ENCODE data around the gene MESD. TPM values are rescaled to one million over a fixed set of nuclear protein-coding genes. Genes with fewer than 3 reads are reported as not detected.

Gene MESD
- total and polyA plus RNA-seq, 9 of the 15 experiments (the other 6 are each of a cell fraction or from before 2014, with no cell fraction given): 11.3 to 39.7 (median 22.8) TPM

- TF ChIP-seq JUN (IDR thresholded peaks at IDR 0.05; ENCODE audit: borderline replicate concordance, low read depth, low read length) (no peak), JUN (CRISPR knock-in tag; IDR thresholded peaks at IDR 0.05; ENCODE audit: borderline replicate concordance) (no peak), ELF1 (tag; IDR thresholded peaks at IDR 0.05) (no peak), PRMT5 (CRISPR knock-in tag; IDR thresholded peaks at IDR 0.05) (no peak), CSDE1 (IDR thresholded peaks at IDR 0.05) (no peak), PHF21A (IDR thresholded peaks at IDR 0.05; ENCODE audit: borderline replicate concordance, low read depth) (no peak), ZNF512 (tag; IDR thresholded peaks at IDR 0.05) (no peak), SREBF1 (IDR thresholded peaks at IDR 0.05; ENCODE audit: borderline replicate concordance, low read depth, low read length) (no peak), CREB1 (IDR thresholded peaks at IDR 0.05) (0 out of 2 replicates have a peak, but pooled peaks have one; percentile 26), CREB1 (CRISPR knock-in tag; IDR thresholded peaks at IDR 0.05) (no peak), MEF2D (tag; conservative IDR thresholded peaks at IDR 0.05; ENCODE audit: low read depth) (no peak), ZNF507 (tag; conservative IDR thresholded peaks at IDR 0.05) (no peak), CBX2 (IDR thresholded peaks at IDR 0.05; ENCODE audit: insufficient read depth, low read length, poor library complexity, severe bottlenecking) (no peak), CGGBP1 (CRISPR knock-in tag; IDR thresholded peaks at IDR 0.05) (no peak), POLR3A (IDR thresholded peaks at IDR 0.05; ENCODE audit: borderline replicate concordance, extremely low read depth, insufficient read depth, insufficient read length) (no peak), HMGXB4 (CRISPR knock-in tag; IDR thresholded peaks at IDR 0.05) (no peak), SIX5 (IDR thresholded peaks at IDR 0.05; ENCODE audit: borderline replicate concordance in 1 of 2, insufficient read depth in 1 of 2, low read depth in 1 of 2, low read length in 2 of 2) (no peak), NEUROD1 (IDR thresholded peaks at IDR 0.05; ENCODE audit: borderline replicate concordance, low read depth, low read length, partially characterized antibody) (peak; percentile 44)
- TF ChIP-seq, protein P1, sequence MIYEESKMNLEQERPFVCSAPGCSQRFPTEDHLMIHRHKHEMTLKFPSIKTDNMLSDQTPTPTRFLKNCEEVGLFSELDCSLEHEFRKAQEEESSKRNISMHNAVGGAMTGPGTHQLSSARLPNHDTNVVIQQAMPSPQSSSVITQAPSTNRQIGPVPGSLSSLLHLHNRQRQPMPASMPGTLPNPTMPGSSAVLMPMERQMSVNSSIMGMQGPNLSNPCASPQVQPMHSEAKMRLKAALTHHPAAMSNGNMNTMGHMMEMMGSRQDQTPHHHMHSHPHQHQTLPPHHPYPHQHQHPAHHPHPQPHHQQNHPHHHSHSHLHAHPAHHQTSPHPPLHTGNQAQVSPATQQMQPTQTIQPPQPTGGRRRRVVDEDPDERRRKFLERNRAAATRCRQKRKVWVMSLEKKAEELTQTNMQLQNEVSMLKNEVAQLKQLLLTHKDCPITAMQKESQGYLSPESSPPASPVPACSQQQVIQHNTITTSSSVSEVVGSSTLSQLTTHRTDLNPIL (CRISPR knock-in tag; IDR thresholded peaks at IDR 0.05): no peak
- TF ChIP-seq, protein P2, sequence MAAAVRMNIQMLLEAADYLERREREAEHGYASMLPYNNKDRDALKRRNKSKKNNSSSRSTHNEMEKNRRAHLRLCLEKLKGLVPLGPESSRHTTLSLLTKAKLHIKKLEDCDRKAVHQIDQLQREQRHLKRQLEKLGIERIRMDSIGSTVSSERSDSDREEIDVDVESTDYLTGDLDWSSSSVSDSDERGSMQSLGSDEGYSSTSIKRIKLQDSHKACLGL (CRISPR knock-in tag; IDR thresholded peaks at IDR 0.05; ENCODE audit: borderline replicate concordance, poor library complexity, severe bottlenecking): no peak
- TF ChIP-seq, protein P3, sequence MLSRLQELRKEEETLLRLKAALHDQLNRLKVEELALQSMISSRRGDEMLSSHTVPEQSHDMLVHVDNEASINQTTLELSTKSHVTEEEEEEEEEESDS (CRISPR knock-in tag; IDR thresholded peaks at IDR 0.05): no peak
These were observed 87.3 kb downstream of the MESD start (continued) for GRCh38 chr15:80902298-80902801.
